ENCODE measurements around the gene VRTN.
"Not testable (repeated sequence)": the region's sequence is repeated elsewhere in the genome, so short reads cannot be mapped to it uniquely, and the experiment has no call there.

Gene VRTN

DNA sequence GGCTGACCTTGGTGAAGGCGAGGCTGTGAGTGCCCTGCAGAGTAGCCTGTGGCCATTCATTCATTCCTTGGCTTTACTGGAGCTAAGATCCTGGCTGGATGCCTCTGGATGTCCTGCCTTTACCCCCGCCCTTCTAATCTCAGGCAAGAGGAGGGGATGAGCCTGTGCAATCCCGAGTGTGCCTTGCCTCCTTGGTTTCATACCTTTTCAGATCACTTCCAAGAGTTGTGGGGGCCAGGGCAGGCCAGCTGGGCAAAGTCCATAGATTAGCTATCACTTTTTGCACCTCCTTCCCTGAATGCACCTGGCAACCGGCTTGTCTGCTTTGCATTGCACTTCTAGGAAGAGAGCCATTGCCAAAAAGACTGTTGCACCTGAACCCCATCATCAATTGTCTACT lies 1.5 kb downstream of the VRTN start:
- DNase-seq (ENCODE audit: low read depth) = no peak

DNA sequence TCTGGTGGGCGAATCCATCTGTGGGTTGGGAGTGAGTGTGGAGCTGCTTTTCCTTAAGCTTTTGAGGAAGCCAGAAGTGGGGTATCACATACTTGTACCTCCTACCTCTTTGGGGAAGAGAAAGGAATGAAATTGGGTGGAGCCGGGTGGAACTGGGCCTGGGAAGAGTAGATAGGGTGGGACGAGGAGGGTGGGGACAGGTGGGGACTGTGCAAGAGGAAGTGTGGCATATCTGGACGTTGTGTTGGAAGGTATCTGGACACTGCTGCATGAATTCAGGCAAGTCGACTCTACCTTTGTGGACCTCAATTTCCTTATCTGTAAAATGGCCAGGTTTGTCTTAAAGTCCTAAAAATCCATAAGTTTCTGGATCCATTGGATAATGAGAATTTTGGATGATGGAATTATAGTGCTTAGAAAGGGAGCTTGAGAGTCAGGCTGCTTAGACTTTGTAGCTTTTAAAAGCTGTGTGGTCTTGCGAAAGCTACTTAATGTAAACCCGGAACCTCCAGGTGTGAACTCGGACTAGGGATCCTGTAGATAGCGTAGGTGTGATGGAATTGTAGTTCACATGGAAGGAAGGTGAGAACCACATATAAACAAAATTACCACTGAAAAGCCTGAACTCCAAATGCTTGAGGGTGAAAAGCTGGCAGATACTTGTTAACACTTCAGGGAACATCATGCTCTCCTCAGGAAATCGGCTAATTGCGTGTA lies 2.1 kb downstream of the VRTN start:
- DNase-seq (ENCODE audit: low read depth) = no peak

- no peak for DNase-seq (ENCODE audit: low read depth)
Observed at GRCh38 chr14:74350928-74351323, 2.7 kb downstream of the VRTN start.

DNA sequence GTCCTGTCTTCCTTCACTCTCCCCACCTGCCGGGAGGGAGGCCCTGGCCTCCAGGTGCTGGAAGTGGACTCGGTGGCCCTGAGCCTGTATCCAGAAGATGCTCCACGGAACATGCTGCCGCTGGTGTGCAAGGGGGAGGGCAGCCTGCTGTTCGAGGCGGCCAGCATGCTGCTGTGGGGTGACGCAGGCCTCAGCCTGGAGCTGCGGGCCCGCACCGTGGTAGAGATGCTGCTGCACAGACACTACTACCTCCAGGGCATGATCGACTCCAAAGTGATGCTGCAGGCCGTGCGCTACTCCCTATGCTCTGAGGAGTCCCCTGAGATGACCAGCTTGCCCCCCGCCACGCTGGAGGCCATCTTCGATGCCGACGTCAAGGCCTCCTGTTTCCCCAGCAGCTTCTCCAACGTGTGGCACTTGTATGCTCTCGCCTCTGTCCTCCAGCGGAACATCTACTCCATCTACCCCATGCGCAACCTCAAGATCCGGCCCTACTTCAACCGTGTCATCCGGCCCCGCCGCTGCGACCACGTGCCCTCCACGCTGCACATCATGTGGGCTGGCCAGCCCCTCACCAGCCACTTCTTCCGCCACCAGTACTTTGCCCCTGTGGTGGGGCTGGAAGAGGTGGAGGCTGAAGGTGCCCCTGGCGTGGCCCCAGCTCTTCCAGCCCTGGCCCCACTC lies 8.8 kb downstream of the VRTN start:
- DNase-seq (ENCODE audit: low read depth) = no peak

DNA sequence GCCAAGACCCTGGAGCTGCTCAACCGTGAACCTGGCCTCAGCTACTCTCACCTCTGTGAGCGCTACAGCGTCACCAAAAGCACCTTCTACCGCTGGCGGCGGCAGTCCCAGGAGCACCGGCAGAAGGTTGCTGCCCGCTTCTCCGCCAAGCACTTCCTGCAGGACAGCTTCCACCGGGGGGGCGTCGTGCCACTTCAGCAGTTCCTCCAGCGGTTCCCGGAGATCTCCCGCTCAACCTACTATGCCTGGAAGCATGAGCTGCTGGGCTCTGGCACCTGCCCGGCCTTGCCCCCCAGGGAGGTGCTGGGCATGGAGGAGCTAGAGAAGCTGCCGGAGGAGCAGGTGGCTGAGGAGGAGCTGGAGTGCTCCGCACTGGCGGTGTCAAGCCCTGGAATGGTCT lies 9.3 kb downstream of the VRTN start:
- DNase-seq (ENCODE audit: low read depth) = no peak

- no peak for DNase-seq (ENCODE audit: low read depth)
Observed at GRCh38 chr14:74358176-74358829, 10.0 kb downstream of the VRTN start.

DNA sequence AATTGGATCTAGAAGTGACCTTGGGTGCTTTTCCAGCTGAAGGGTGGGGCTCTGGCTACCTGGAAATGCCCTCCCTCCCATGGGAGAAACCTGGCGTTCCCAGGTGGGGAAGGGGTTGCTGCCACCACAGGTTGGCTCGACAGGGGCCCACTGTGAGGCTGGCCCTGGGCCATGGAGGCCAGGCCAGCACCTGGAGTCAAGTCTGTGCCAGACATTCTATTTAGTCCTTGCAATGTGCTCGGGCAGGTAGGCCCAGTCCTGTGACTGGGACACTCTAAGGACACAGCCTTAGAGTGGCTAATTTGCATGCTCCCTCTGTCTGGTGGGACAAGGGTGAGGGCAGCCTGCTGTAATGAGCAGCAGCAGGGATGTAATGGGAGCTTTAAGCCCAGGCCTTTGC lies 11.9 kb downstream of the VRTN start:
- DNase-seq (ENCODE audit: low read depth) = no peak

- peak; percentile 61 for DNase-seq (ENCODE audit: low read depth)
Observed at GRCh38 chr14:74362361-74362915, 14.2 kb downstream of the VRTN start.

- DNase-seq (ENCODE audit: low read depth) = no peak
Observed at GRCh38 chr14:74364271-74364880, 16.1 kb downstream of the VRTN start.

DNA sequence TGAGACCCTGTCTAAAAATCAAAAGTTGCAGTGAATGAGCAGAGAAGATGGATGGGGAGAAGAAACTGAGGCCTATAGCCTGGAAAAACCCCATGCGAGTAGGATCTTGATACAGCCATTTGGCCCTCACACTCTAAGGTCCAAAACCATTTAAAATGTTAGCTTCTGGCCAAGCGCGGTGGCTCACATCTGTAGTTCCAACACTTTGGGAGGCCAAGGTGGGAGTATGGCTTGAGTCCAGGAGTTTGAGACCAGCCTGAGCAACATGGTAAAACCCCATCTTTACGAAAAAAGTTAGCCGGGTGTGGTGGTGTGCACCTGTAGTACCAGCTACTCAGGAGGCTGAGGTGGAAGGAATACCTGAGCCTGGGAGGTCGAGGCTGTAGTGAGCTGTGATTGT lies 19.8 kb downstream of the VRTN start:
- no peak for DNase-seq (ENCODE audit: low read depth)

DNA sequence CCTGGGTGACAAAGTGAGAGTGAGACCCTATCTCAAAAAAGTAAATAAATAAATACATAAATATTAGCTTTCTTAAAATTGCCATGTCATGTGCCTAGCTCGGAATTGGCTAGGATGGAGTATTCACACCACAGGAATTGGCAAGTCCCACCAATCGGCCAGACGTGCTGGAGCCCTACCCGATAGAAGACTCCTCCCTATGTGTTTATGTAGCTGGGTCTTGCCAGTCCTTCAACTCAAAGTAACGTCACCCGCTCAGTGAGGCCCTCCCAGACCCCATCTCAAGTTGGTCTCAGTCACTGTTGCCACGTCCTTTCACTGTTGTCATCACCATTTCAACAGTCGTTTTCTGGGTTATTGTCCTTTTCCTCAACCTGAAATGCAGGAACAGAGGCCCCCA lies 20.2 kb downstream of the VRTN start:
- DNase-seq (ENCODE audit: low read depth) = no peak

DNA sequence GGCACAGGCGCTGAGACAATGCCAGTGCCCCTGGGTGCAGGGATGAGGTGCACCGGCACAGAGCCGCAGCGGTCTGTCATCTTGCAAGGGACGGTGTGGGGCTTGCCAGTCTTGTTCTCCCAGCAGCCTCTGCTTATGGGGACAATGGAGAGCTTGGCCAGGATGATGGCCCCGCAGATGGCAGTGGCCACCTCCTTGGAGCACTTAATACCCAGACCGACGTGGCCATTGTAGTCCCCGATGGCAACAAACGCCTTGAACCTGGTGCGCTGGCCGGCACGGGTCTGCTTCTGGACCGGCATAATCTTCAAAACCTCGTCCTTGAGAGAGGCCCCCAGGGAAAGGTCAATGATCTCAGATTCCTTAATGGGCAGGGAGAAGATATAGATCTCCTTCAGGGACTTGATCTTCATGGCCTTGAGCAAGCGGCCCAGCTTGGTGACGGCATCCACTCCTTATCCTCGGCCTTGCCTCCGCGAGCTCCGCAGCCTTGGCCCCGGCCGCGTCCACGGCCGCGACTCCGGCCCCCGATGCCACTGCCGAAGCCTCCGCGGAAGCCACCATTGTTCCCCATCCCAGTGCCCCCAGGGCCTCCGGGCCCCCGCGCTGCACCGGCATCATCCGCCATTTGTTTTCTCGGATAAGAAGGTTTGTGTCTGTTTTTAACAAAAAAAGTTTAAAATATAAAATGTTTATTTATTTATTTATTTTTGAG lies 29.9 kb downstream of the VRTN start:
- no peak for DNase-seq (ENCODE audit: low read depth)

DNA sequence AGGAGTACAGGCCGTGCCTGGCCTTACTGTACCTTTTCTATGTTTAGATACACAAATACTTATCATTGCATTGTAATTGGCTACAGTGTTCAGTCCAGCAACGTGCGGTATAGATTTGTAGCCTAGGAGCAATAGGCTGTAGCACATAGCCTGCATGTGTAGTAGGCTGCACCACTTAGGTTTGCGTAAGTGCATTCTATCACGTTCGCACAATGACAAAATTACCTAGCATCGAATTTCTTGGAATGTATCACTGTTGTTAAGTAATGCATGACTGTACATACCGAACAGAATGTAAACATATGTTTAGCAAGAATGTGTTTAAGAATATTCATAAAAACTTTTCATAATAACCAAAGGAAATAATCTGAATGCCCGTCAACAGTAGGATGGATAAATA lies 31.9 kb downstream of the VRTN start:
- no peak for DNase-seq (ENCODE audit: low read depth)

DNA sequence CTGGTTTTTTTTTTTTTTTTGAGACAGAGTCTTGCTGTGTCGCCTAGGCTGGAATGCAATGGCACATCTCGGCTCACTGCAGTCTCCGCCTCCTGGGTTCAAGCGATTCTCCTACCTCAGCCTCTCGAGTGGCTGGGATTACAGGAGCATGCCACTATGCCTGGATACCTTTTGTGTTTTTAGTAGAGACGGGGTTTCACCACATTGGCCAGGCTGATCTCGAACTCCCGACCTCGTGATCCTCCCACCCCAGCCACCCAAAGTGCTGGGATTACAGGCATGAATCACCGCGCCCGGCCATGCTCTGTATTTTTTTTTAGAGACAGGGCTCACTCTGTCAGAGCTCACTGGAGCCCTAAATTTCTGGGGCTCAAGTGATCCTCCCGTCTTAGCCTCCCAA lies 32.6 kb downstream of the VRTN start:
- no peak for DNase-seq (ENCODE audit: low read depth)

DNA sequence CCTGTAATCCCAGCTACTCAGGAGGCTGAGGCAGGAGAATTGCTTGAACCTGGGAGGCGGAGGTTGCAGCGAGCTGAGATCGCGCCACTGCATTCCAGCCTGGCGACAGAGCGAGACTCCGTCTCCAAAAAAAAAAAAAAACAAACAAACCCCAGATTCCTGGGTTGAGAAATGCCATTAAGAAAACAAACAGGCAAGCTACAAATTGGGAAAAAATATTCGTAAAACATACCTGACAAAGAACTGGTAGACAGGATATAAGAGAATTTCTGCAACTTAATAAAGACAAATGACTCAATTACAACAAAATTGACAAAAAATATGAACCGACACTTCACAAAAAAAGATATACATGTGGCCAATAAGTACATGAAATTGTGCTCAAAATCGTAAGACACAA lies 33.3 kb downstream of the VRTN start:
- DNase-seq (ENCODE audit: low read depth) = not testable (repeated sequence)

DNA sequence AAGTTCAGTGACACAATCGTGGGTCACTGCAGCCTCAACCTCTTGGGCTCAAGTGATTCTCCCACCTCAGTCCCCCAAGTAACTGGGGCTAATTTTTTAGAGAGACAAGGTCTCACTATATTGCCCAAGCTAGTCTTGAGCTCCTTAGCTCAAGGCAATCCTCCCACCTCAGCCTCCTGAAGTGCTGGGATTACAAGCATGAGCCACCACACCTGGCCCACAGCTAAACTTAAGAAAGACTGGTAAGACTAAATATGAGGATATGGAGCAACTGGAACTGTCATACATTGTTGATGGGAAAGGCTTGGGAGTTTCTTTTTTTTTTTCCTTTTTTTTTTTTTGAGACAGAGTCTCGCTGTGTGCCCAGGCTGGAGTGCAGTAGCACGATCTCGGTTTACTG lies 34.0 kb downstream of the VRTN start:
- no peak for DNase-seq (ENCODE audit: low read depth)

DNA sequence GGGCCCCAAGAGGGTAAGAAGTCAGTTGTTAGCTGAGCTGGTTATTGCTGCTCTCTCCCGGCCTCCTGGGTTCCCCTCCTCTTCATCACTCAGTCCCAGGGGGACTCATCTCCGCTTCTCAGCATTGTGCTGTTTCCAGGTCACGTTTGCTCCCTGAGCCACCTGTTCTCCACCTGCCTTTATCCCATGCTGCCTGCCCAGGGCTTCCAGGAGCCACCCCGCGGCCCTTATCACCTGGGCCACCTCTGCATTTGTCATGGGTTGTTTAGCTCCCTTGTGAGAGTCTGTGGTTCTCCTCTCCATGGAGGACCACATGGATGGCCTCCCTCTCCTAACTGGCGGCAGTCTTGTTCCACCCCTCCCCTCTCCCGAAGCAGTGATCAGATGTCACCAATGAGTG lies 41.7 kb downstream of the VRTN start:
- DNase-seq (ENCODE audit: low read depth) = no peak

- not testable (repeated sequence) for DNase-seq (ENCODE audit: low read depth)
Observed at GRCh38 chr14:74390505-74390904, 42.2 kb downstream of the VRTN start.

DNA sequence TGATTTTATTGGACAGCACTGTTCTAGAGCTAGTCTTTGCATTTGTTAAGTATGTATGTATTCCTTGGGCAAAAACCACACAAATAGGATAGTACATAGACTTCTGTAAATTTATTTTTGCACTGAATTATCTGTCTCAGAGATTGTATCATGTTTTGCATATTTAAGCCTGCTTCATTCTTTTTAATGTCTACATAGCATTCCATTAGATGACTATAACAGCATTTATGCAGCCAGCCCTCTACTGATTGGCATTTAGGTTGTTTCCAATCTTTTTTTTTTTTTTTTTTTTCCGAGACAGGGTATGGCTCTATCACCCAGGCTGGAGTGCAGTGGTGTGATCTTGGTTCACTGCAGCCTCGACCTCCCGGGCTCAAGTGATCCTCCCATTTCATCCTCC lies 43.2 kb downstream of the VRTN start:
- DNase-seq (ENCODE audit: low read depth) = no peak

GRCh38 chr14:74392616-74393570 lies 44.6 kb downstream of the VRTN start:
- no peak for DNase-seq (ENCODE audit: low read depth)

DNA sequence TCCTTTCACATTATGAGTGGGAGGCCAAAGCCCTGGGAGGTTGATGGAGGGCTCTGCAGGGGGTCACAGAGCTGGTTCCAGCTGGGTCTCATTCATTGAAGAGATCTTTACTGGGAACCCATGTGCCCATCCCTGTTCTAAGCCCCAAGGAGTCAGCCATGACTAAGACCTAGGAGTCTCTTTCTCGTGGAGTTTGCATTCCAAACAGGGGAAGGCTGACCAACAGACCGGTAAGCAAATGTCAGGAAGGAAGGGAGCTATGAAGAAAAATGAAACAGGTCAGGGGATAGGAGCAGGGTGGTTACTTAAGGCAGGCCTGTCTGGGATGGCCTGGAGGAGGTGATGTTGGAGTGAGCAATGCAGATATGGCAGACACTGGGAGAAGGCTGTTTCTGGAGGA lies 46.3 kb downstream of the VRTN start:
- no peak for DNase-seq (ENCODE audit: low read depth)
